IPS-18a (cell line): Measurements from ENCODE around the gene CPB2.

Experiments used
- H3K27ac ChIP-seq: one replicate; pipeline ENCODE4 v1.5.1; 2013; ENCODE audit warnings: low read length
- H3K27me3 ChIP-seq: one replicate; pipeline ENCODE4 v1.6.1; 2013; ENCODE audit warnings: mild to moderate bottlenecking, low read length; ENCODE audit not compliant: control insufficient read depth, insufficient read depth
- H3K36me3 ChIP-seq: one replicate; pipeline ENCODE4 v1.6.1; 2013; ENCODE audit warnings: low read depth, low read length; ENCODE audit not compliant: control insufficient read depth
- H3K4me1 ChIP-seq: one replicate; pipeline ENCODE4 v1.6.1; 2013; ENCODE audit warnings: low read depth, low read length; ENCODE audit not compliant: control insufficient read depth
- H3K4me3 ChIP-seq: one replicate; pipeline ENCODE4 v1.5.1; 2013; ENCODE audit warnings: low read length
- H3K9ac ChIP-seq: one replicate; pipeline ENCODE4 v1.6.1; 2013; ENCODE audit warnings: mild to moderate bottlenecking, low read length, moderate library complexity
- H3K9me3 ChIP-seq: one replicate; pipeline ENCODE4 v1.6.1; 2013; ENCODE audit warnings: low read depth, low read length; ENCODE audit not compliant: control insufficient read depth

Gene CPB2

GRCh38 chr13:46058268-46058667 lies 46.6 kb downstream of the CPB2 start:
- H3K4me1 ChIP-seq, result peaks cover 4% of the 10 kb centered on the region

GRCh38 chr13:46057256-46058015 lies 47.4 kb downstream of the CPB2 start:
- Histone ChIP-seq H3K9ac (no peak overlapping the region), H3K36me3 (no peaks in the 10 kb centered on the region), H3K9me3 (no peaks in the 10 kb centered on the region), H3K27ac (no peak overlapping the region), H3K4me1 (peaks cover 4% of the 10 kb centered on the region), H3K27me3 (peaks cover 8% of the 10 kb centered on the region), H3K4me3 (no peak overlapping the region)

More at GRCh38 chr13:46058268-46058667, 46.6 kb downstream of the CPB2 start:
- Histone ChIP-seq H3K9ac (no peak overlapping the region), H3K9me3 (no peaks in the 10 kb centered on the region), H3K36me3 (no peaks in the 10 kb centered on the region), H3K27me3 (peaks cover 8% of the 10 kb centered on the region), H3K4me3 (no peak overlapping the region), H3K27ac (no peak overlapping the region)

- Histone ChIP-seq H3K9me3 (no peaks in the 10 kb centered on the region), H3K4me3 (peak overlapping the region; percentile 89), H3K27ac (no peak overlapping the region), H3K9ac (peak overlapping the region; percentile 88), H3K27me3 (peaks cover 8% of the 10 kb centered on the region), H3K36me3 (no peaks in the 10 kb centered on the region), H3K4me1 (peaks cover 7% of the 10 kb centered on the region)
Observed at GRCh38 chr13:46053162-46054012, 51.4 kb downstream of the CPB2 start.

GRCh38 chr13:46052319-46053161 lies 52.3 kb downstream of the CPB2 start, which contains the start of gene ZC3H13:
Gene ZC3H13, minus strand, starts transcription at chr13:46052746. Its CDS starts 7,239 bp downstream, at chr13:46045507.
- peak within 1 kb of the TSS; percentile 89 for H3K4me3 ChIP-seq
- H3K27me3 ChIP-seq, result peaks cover 8% of the 10 kb centered on the region
- H3K9me3 ChIP-seq, result no peaks in the 10 kb centered on the region
- peaks cover 7% of the 10 kb centered on the region for H3K4me1 ChIP-seq
- H3K36me3 ChIP-seq, result no peaks in the 10 kb centered on the region
- H3K9ac ChIP-seq, result peak within 1 kb of the TSS; percentile 88
- H3K27ac ChIP-seq, result peak within 1 kb of the TSS; percentile 69

GRCh38 chr13:46051968-46052318 lies 52.9 kb downstream of the CPB2 start:
- peaks cover 8% of the 10 kb centered on the region for H3K27me3 ChIP-seq
- H3K4me3 ChIP-seq, result peak overlapping the region; percentile 89
- peaks cover 7% of the 10 kb centered on the region for H3K4me1 ChIP-seq
- no peaks in the 10 kb centered on the region for H3K9me3 ChIP-seq
- peak overlapping the region; percentile 69 for H3K27ac ChIP-seq
- no peaks in the 10 kb centered on the region for H3K36me3 ChIP-seq
- peak overlapping the region; percentile 88 for H3K9ac ChIP-seq

- H3K27ac ChIP-seq, result no peak overlapping the region
- no peaks in the 10 kb centered on the region for H3K36me3 ChIP-seq
- peak overlapping the region; percentile 89 for H3K4me3 ChIP-seq
- no peak overlapping the region for H3K9ac ChIP-seq
- peaks cover 8% of the 10 kb centered on the region for H3K27me3 ChIP-seq
- no peaks in the 10 kb centered on the region for H3K9me3 ChIP-seq
- H3K4me1 ChIP-seq, result peaks cover 7% of the 10 kb centered on the region
Observed at GRCh38 chr13:46050771-46051170, 54.1 kb downstream of the CPB2 start.

- Histone ChIP-seq H3K9me3 (no peaks in the 10 kb centered on the region), H3K27ac (no peak overlapping the region), H3K36me3 (peaks cover 15% of the 10 kb centered on the region), H3K9ac (no peak overlapping the region), H3K4me3 (no peak overlapping the region), H3K27me3 (no peaks in the 10 kb centered on the region), H3K4me1 (no peaks in the 10 kb centered on the region)
Observed at GRCh38 chr13:46045424-46045823, 59.4 kb downstream of the CPB2 start.

GRCh38 chr13:46043647-46044046 lies 61.2 kb downstream of the CPB2 start:
- Histone ChIP-seq H3K36me3 (peaks cover 20% of the 10 kb centered on the region), H3K4me1 (no peaks in the 10 kb centered on the region), H3K9ac (no peak overlapping the region), H3K27ac (no peak overlapping the region), H3K4me3 (no peak overlapping the region), H3K9me3 (no peaks in the 10 kb centered on the region), H3K27me3 (no peaks in the 10 kb centered on the region)

- Histone ChIP-seq H3K36me3 (peaks cover 30% of the 10 kb centered on the region), H3K27ac (no peak overlapping the region)
Observed at GRCh38 chr13:46041419-46041839, 63.4 kb downstream of the CPB2 start.

GRCh38 chr13:46040763-46041162 lies 64.1 kb downstream of the CPB2 start:
- Histone ChIP-seq H3K27me3 (no peaks in the 10 kb centered on the region), H3K4me1 (no peaks in the 10 kb centered on the region), H3K4me3 (no peak overlapping the region), H3K36me3 (peaks cover 34% of the 10 kb centered on the region), H3K9ac (no peak overlapping the region), H3K27ac (no peak overlapping the region), H3K9me3 (no peaks in the 10 kb centered on the region)

More at GRCh38 chr13:46041419-46041839, 63.4 kb downstream of the CPB2 start:
- Histone ChIP-seq H3K9ac (no peak overlapping the region), H3K4me1 (no peaks in the 10 kb centered on the region), H3K9me3 (no peaks in the 10 kb centered on the region), H3K27me3 (no peaks in the 10 kb centered on the region), H3K4me3 (no peak overlapping the region)
